HepG2 (cell line): Measurements from ENCODE around the gene FPR3. TPM values are rescaled to one million over a fixed set of nuclear protein-coding genes. Genes with fewer than 3 reads are reported as not detected.
"Not testable (repeated sequence)": the region's sequence is repeated elsewhere in the genome, so short reads cannot be mapped to it uniquely, and the experiment has no call there.

Experiments used
- ATAC-seq: fragments of 200-7000 bp; cut with Tn5 transposase; 3 replicates; pipeline ENCODE4 v1.9.1; 2020; ENCODE audit warnings: mild to moderate bottlenecking, moderate library complexity
- BruUV-seq: library from RNA; stranded (reverse); fragments of 400-500 nt; replicated peaks from 2 replicates; lab custom pipeline; 2021; lab: Mats Ljungman, UMichigan
- CTCF ChIA-PET: fragments of 300-600 bp; formaldehyde crosslinking; extraction: SDS; loops from one replicate; lab custom pipeline; 2021; ENCODE audit warnings: low total read pairs, inconsistent platforms, low intra/inter-chr PET ratio; lab: Yijun Ruan, JAX
- POLR2A ChIA-PET: fragments of 350-600 bp; sonication (Branson Sonifier 250); formaldehyde crosslinking; loops from one replicate; lab custom pipeline; 2020; ENCODE audit warnings: antibody characterized with exemption, inconsistent platforms; lab: Yijun Ruan, JAX
- DNase-seq: peaks from one replicate; pipeline ENCODE4 v3.0.0-alpha.2; 2015; ENCODE audit warnings: low spot score
- FAIRE-seq: peaks from 3 replicates; lab custom pipeline; 2011; peaks lifted over from hg19 to GRCh38; lab: Jason Lieb, UNC
- H2AFZ ChIP-seq: one replicate; pipeline ENCODE4 v1.6.1; 2011; ENCODE audit warnings: low read length, inconsistent platforms
- H3K27ac ChIP-seq: fragments of 300-600 bp; 3 replicates; pipeline ENCODE4 v1.8.0; 2011; ENCODE audit warnings: mixed run types, mild to moderate bottlenecking, mixed read lengths, low read length, inconsistent platforms; ENCODE audit not compliant: insufficient read depth; ENCODE audit errors: extremely low read length
- H3K27me3 ChIP-seq, 2 experiments: fragments of 200-600 bp in 1 of 2; 2 replicates in 1 of 2; 3 replicates in 1 of 2; pipeline versions ENCODE4 v1.6.0 to v1.8.0; 2011; ENCODE audit warnings: low read length in 2 of 2, mild to moderate bottlenecking in 2 of 2, moderate library complexity in 2 of 2, inconsistent platforms in 1 of 2; ENCODE audit not compliant: insufficient read depth in 2 of 2, control insufficient read depth in 1 of 2
- H3K36me3 ChIP-seq, 2 experiments: fragments of 200-600 bp in 1 of 2; replicated peaks in 1 of 2; 2 replicates in 1 of 2; 3 replicates in 1 of 2; pipeline versions ENCODE4 v1.5.1 to v1.8.0; 2011; ENCODE audit warnings: low read length in 2 of 2, inconsistent platforms in 1 of 2; ENCODE audit not compliant: insufficient read depth in 2 of 2, control insufficient read depth in 1 of 2
- H3K4me1 ChIP-seq: 2 replicates; pipeline ENCODE4 v1.5.1; 2012; ENCODE audit warnings: low read length, inconsistent platforms; ENCODE audit not compliant: insufficient read depth
- H3K4me2 ChIP-seq: 2 replicates; pipeline ENCODE4 v1.6.0; 2011; ENCODE audit warnings: low read depth, low read length, inconsistent platforms
- H3K4me3 ChIP-seq, 3 experiments: fragments of 200-600 bp in 1 of 3; sonication (generic), shearing (Covaris generic) in 1 of 3; replicated peaks in 1 of 3; 2 replicates each; pipeline ENCODE4 v1.5.1; 2011 to 2016; ENCODE audit warnings: low read length in 3 of 3, inconsistent platforms in 2 of 3, low read depth in 2 of 3, mild to moderate bottlenecking in 2 of 3, control low read depth in 1 of 3, mixed read lengths in 1 of 3; ENCODE audit not compliant: insufficient read depth in 1 of 3
- H3K79me2 ChIP-seq: one replicate; pipeline ENCODE4 v1.6.1; 2011; ENCODE audit warnings: low read length, inconsistent platforms; ENCODE audit not compliant: insufficient read depth
- H3K9ac ChIP-seq: 2 replicates; pipeline ENCODE4 v1.6.0; 2011; ENCODE audit warnings: mild to moderate bottlenecking, low read depth, low read length, inconsistent platforms; ENCODE audit not compliant: insufficient read depth
- H3K9me3 ChIP-seq: 2 replicates; pipeline ENCODE4 v1.5.1; 2012; ENCODE audit warnings: mild to moderate bottlenecking, low read length
- H4K20me1 ChIP-seq: 2 replicates; pipeline ENCODE4 v1.6.0; 2011; ENCODE audit warnings: inconsistent platforms, mild to moderate bottlenecking, low read length, moderate library complexity; ENCODE audit not compliant: insufficient read depth
- FOXJ3 ChIP-seq: sonication (generic); formaldehyde crosslinking; IDR thresholded peaks from 2 replicates; pipeline ENCODE4 v1.4.0; 2020; ENCODE audit warnings: missing genetic modification reagents, mild to moderate bottlenecking, borderline replicate concordance
- FOXM1 ChIP-seq: sonication (generic); formaldehyde crosslinking; IDR thresholded peaks from 2 replicates; pipeline ENCODE4 v1.5.0; 2020; ENCODE audit warnings: missing genetic modification reagents
- FOXP4 ChIP-seq: sonication (generic); formaldehyde crosslinking; IDR thresholded peaks from 2 replicates; pipeline ENCODE4 v1.4.0; 2020; ENCODE audit warnings: missing genetic modification reagents
- GABPB1 ChIP-seq: IDR thresholded peaks from 2 replicates; pipeline ENCODE4 v1.6.1; 2016; ENCODE audit warnings: mild to moderate bottlenecking, missing genetic modification reagents, moderate library complexity, missing compliant biosample characterization
- HOMEZ ChIP-seq: IDR thresholded peaks from 2 replicates; pipeline ENCODE4 v1.6.1; 2016; ENCODE audit warnings: low read depth
- PAXIP1 ChIP-seq: sonication (generic); formaldehyde crosslinking; conservative IDR thresholded peaks from 2 replicates; pipeline ENCODE4 v1.4.0; 2020; ENCODE audit warnings: mild to moderate bottlenecking, missing genetic modification reagents, moderate library complexity
- ZMYM4 ChIP-seq: sonication (generic); formaldehyde crosslinking; IDR thresholded peaks from 2 replicates; pipeline ENCODE4 v1.8.1; 2023; ENCODE audit warnings: mild to moderate bottlenecking, missing genetic modification reagents
- ZNF614 ChIP-seq: IDR thresholded peaks from 2 replicates; pipeline ENCODE4 v1.6.1; 2018; ENCODE audit warnings: missing biosample characterization, missing genetic modification reagents, inconsistent platforms, borderline replicate concordance
- ZNF644 ChIP-seq: IDR thresholded peaks from 2 replicates; pipeline ENCODE4 v1.6.1; 2016; ENCODE audit warnings: low read depth
- WGBS: methylation state at CpG from one replicate; pipeline ENCODE4 v1.1.6; 2017; ENCODE audit warnings: low lambda C conversion rate; 5-methylcytosine and 5-hydroxymethylcytosine counted together
- in situ Hi-C: cut with HindIII; loops from 2 replicates; pipeline ENCODE4 v1.10.0; 2017; ENCODE audit warnings: low pct_unique_long_range_greater_than_20kb; ENCODE audit not compliant: extremely low pct_ligation_motif_present
- intact Hi-C: fragments of 100-400 bp; cut with micrococcal nuclease; formaldehyde crosslinking; loops from one replicate; pipeline ENCODE4 v1.10.0; 2022; ENCODE audit not compliant: unreplicated experiment
- polyA plus RNA-seq, 8 experiments: library from polyadenylated mRNA; depleted of rRNA in 3 of 8; stranded (reverse) in 7 of 8; unstranded in 1 of 8; fragments of >200 nt; fragmentation: Illumina TruSeq in 4 of 8; extraction: Trizol in 4 of 8; gene quantifications; 2 replicates each; pipeline versions ENCODE4 v1.2.1 to v1.2.3, GENCODE V29; 2011 to 2016; ENCODE audit warnings: low read depth in 4 of 8, missing spikeins in 1 of 8, mixed read lengths in 1 of 8; ENCODE audit not compliant: insufficient read depth in 1 of 8
- total RNA-seq, 5 experiments: library from RNA; depleted of rRNA; stranded (reverse); fragments of >200 nt; fragmentation: Illumina TruSeq; extraction: Trizol; gene quantifications; 2 replicates each; pipeline ENCODE4 v1.2.3, GENCODE V29; 2016; ENCODE audit warnings: low read depth in 1 of 5
- TF ChIP-seq, protein P1 (sequence below): IDR thresholded peaks from 2 replicates; pipeline ENCODE4 v1.6.1; 2016; ENCODE audit warnings: missing genetic modification reagents, missing compliant biosample characterization
- TF ChIP-seq, protein P2 (sequence below): sonication (generic); formaldehyde crosslinking; IDR thresholded peaks from 2 replicates; pipeline ENCODE4 v1.4.0; 2020; ENCODE audit warnings: missing genetic modification reagents

The FPR3 gene
- total and polyA plus RNA-seq, 2 of the 13 experiments (the other 11 are each of a cell fraction or from before 2014, with no cell fraction given), result not detected

GRCh38 chr19:51803967-51804366, 9.0 kb downstream of the FPR3 start (continued):
- no peak for TF ChIP-seq FOXM1

DNA sequence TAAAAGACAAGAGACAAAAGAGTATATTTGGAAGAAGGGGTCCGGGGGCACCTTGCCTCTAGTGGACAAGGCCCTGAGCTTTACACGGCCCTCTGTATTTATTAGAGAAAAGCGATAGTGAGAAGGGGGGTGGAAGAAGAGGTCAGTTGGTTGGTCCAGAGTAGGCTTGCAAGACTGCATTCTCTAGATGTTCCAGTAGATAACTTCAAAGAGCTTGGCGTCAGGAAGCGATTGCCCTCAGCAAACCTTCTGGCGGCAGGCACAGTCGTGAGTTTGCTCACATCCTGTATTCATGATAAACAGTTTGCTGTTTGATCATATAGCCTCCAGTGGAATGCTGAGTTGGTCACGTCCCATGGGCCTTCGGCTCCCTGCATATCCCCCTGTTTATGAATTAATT, 9.8 kb downstream of the FPR3 start:
- Histone ChIP-seq H3K27ac (peak overlapping the region; percentile 62), H3K4me1 (peaks cover 65% of the 10 kb centered on the region), H3K9me3 (peaks cover 32% of the 10 kb centered on the region), H3K4me2 (0 out of 2 replicates have a peak overlapping the region, but pooled peaks have one; percentile 5)
- H2AFZ ChIP-seq, BruUV-seq, intact Hi-C loops, H4K20me1 ChIP-seq, FAIRE-seq, in situ Hi-C loops, CTCF ChIA-PET, H3K4me3 ChIP-seq, POLR2A ChIA-PET, H3K27me3 ChIP-seq, H3K9ac ChIP-seq, H3K36me3 ChIP-seq, H3K79me2 ChIP-seq: not testable (repeated sequence)
- DNase-seq (peak; percentile 91), ATAC-seq (peak; percentile 57; the same call in 2 of the 3 replicates)
- 4% methylated on average over 9 of the region's 9 CpGs for WGBS
- TF ChIP-seq HOMEZ (CRISPR knock-in tag), result peak; percentile 91
- peak; percentile 74 for TF ChIP-seq ZNF614 (CRISPR knock-in tag)
- peak; percentile 30; the same call in 1 of the 2 replicates for TF ChIP-seq GABPB1 (CRISPR knock-in tag)
- TF ChIP-seq, protein P1, sequence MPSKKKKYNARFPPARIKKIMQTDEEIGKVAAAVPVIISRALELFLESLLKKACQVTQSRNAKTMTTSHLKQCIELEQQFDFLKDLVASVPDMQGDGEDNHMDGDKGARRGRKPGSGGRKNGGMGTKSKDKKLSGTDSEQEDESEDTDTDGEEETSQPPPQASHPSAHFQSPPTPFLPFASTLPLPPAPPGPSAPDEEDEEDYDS (CRISPR knock-in tag), result peak; percentile 44; the same call in 1 of the 2 replicates
- peak; percentile 57 for TF ChIP-seq PAXIP1 (CRISPR knock-in tag)
- TF ChIP-seq, protein P2, sequence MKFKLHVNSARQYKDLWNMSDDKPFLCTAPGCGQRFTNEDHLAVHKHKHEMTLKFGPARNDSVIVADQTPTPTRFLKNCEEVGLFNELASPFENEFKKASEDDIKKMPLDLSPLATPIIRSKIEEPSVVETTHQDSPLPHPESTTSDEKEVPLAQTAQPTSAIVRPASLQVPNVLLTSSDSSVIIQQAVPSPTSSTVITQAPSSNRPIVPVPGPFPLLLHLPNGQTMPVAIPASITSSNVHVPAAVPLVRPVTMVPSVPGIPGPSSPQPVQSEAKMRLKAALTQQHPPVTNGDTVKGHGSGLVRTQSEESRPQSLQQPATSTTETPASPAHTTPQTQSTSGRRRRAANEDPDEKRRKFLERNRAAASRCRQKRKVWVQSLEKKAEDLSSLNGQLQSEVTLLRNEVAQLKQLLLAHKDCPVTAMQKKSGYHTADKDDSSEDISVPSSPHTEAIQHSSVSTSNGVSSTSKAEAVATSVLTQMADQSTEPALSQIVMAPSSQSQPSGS (CRISPR knock-in tag), result 0 out of 2 replicates have a peak, but pooled peaks have one; percentile 13
- peak; percentile 83 for TF ChIP-seq FOXP4
- TF ChIP-seq ZMYM4 (CRISPR knock-in tag), result 0 out of 2 replicates have a peak, but pooled peaks have one; percentile 21
- TF ChIP-seq ZNF644 (CRISPR knock-in tag), result peak; percentile 44; the same call in 1 of the 2 replicates
- 0 out of 2 replicates have a peak, but pooled peaks have one; percentile 57 for TF ChIP-seq FOXJ3 (CRISPR knock-in tag)
